NCI-H2107 treated with DMSO at 0.1 percent for 48 hours (cell line): ENCODE data around the gene ARL6IP1.

Experiments used
- DNase-seq: peaks from one replicate; lab custom pipeline; 2025; ENCODE audit not compliant: unreplicated experiment; lab: John Stamatoyannopoulos, UW

The ARL6IP1 gene

GRCh38 chr16:18801145-18801972 is at the start of gene ARL6IP1:
ARL6IP1 (minus strand) TSS chr16:18801549; CDS start chr16:18801466, 83 bp downstream.
- DNase-seq = peak; percentile 96

- DNase-seq = no peak
These were observed 45.1 kb upstream of the ARL6IP1 start for GRCh38 chr16:18846416-18846815.

DNA sequence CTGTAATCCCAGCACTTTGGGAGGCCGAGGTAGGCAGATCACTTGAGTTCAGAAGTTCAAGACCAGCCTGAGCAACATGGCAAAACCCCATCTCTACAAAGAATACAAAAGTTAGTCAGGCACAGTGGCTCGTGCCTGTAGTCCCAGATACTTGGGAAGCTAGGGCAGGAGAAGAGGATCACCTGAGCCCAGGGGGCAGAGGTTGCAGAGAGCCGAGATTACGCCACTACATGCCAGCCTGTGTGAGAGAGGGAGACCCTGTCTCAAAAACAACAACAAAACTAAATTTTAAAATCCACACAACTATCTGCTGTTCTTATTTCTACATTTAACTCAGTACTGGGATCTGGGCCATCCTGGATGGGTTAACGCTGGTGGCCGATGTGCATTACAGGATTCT is 41.2 kb upstream of the ARL6IP1 start:
- DNase-seq = no peak

DNA sequence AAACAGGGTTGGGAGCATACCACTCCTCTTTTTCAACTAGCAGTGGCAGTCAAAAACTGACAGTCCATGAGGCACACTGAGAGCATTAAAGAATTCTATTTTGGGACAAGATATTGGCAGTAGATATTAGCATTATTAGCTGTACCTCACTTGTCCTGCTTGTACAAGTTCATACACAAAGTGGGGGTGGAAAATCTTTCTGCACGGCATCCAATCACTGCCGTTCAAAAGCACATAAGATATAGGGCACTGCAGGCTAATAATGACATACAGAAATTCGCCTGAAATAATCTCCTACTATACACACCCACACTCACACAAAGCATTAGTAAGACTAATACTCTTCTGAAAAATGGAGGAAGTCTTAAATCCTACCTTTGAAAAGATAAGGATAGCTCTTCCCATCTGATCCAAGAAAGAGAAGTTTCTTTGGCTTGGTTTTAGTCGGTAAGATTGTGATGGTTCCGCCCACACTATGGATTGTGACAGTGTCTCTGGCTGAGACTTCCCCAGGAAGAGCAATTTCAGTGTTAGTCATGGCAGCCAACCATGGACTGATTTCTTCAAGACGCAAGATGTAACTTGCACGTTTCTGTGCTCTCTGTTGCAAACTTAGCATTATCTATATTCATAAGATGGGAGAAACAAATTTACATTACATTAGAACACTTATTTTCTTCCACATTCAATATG is 40.6 kb upstream of the ARL6IP1 start:
- no peak for DNase-seq

- DNase-seq = no peak
These were observed 38.2 kb upstream of the ARL6IP1 start for GRCh38 chr16:18839555-18839954.

- no peak for DNase-seq
These were observed 35.4 kb upstream of the ARL6IP1 start for GRCh38 chr16:18836702-18837101.

DNA sequence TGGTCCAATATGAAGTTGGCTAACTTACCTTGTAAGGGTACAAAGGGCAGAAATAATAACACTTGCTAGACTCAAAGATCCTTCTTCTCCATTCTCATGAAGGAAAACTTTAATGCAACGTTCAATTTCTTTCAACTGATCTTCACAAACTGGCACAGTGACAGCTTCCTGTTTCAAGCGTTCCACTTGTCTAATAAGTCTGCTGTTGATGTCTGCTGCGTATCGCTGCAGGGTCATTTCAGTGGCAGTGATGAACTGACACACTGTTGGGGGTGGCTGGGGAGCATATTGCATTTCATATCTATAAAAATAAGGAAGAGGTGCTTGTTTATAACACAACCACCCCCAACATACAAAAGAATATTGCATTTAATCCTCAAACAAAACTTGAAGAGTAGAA is 33.5 kb upstream of the ARL6IP1 start:
- DNase-seq = no peak

DNA sequence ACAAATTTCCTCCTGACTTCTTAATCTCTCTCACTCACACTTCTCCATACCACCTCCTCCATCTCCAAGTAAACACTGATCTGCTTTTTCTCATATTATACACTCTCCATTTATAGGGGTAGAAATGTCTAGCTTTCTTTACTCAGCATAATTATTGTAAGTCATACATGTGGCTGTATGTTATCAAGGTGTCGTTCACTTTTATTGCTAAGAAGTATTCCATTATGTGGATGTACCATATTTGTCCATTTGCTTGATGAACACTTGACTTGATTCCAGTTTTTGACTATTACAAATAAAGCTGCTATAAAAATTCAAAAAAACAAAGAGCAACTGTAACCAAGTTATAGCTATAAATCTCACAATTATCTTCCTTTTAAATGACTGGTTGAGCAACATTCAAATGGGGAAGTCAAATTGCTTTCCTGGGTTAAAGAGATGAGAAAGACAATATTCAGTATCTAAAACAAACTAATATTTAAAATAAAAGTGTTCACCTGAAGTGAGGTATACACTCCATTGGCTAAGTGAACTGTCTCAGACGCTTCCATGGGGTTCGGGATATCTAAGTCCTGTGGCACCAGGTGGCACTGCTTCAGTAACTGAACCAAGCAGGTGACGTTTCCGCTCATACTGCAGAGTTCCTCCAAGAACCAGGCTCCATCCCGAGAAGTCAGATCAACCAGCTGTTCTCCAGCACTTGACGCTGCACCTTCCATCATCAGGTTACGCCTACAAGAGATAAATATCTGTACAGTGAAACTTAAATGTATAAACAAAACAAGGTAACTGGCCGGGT is 32.6 kb upstream of the ARL6IP1 start:
- no peak for DNase-seq

- no peak for DNase-seq
These were observed 31.3 kb upstream of the ARL6IP1 start for GRCh38 chr16:18832613-18833012.

DNA sequence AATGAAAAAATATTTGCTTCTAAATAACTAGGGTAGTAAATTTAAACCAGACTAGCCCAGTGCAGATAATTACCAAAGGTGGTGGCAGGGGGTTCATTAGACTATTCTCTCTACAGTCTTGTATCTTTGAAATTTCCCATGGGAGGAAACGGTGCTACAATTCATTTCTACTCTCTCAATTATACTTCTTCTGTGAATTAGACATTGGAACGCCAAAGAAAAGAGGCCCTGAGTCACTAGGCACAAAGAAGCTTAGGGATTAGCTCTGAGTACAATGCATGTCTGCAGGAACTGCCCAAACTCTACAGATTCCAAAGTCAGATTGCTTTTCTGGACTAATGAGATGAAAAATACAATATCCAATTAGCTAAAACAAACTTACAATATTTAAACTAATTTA is 30.7 kb upstream of the ARL6IP1 start:
- DNase-seq = no peak

DNA sequence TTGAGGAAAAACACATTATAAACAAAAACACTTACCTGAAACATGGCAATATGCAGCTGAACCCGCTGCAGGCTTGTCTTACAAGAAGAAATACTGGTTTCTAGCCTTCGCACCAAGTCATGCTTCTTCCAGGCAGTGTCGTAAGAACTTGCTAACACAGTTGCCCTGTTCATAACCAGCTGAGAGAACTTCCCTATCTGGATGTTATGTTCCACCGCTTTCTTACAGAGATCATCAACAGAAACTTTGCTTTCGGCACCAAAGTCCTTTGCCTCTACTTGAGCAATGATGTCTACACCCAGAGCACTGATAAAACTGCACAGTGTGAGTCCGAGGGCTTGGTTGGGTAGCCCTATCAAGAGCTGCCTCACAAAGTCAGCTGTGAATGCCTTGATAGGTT is 27.9 kb upstream of the ARL6IP1 start:
- DNase-seq = no peak

- DNase-seq = no peak
These were observed 26.5 kb upstream of the ARL6IP1 start for GRCh38 chr16:18827890-18828289.

DNA sequence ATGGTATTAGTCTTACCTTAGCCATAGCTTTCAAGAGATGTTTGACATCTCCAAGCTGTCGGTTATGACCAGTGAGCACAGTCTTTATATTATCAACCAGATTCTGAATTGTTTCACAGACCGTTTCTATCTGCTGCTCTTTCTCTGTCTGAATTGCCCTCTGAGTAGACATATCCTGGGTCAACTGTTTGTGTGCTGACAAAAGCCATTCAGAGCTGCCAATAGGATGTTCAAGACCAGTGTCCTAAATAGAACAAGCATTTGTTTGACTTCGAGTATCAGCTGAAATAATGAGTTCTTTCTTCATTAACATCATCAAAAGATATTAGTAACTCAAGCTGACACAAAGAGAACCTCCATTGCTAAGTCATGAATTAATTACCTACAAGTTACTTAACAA is 14.9 kb upstream of the ARL6IP1 start:
- DNase-seq = no peak

- DNase-seq = no peak
These were observed 10.6 kb upstream of the ARL6IP1 start for GRCh38 chr16:18811925-18812324.

- no peak for DNase-seq
These were observed 7.8 kb upstream of the ARL6IP1 start for GRCh38 chr16:18809165-18809564.

GRCh38 chr16:18805257-18805773 is 4.0 kb upstream of the ARL6IP1 start:
- DNase-seq = no peak

DNA sequence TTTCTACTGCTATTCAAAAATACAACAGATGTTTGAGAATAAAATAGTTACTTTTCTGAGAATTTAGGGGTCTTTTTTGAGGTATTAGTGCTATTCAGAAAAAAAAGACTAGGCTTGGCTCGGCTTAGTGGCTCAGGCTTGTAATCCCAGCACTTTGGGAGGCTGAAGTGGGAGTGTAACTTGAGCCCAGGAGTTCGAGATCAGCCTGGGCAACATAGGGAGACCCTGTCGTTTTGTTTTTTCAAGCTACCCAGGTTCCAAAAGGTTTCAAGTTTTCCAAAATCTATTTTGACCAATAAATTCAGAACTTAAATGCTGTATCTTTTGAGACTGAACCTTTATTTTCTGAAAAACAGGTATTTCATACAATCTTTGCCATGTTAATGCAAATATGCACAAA is 3.2 kb upstream of the ARL6IP1 start:
- no peak for DNase-seq

DNA sequence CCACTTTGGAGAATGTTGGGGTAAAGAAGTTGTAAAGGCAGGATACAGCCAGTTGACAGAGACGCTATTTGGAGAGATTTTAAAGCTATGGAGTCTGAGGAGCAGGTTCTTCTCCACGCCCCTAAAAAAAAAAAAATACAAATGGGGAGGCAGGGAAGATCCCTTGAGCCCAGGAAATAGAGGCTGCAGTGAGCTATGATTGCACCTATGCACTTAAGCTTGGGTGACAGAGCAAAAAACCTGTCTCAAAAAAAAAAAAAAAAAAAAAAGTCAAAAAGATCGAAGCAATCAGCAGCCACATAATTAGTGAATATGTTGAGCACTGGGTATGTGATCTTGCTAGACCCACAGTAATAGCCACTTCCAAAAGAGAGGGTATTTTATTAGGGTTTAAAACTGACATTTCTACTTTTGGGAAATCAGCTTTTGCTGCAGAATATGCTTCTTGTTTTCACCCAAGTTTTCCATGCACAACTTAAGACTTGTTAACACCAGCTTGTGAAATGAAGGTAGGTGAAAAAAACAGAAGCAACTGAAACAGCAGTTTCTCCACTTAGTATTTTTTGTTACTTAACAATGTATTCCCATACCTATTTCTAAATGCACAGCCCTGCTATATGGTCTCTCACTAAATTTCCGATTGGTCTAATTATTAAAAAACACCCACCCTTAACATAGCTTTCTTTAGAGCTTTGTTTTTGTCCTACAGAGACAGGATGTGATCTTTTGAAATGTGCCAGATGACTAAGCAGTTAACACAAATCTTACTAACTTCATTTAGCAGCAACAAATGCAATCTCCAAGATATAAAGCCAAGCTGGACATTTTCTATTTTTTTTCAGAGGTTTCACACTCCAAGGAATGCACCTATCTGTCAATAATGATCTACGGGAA is 2.5 kb upstream of the ARL6IP1 start:
- DNase-seq = no peak

DNA sequence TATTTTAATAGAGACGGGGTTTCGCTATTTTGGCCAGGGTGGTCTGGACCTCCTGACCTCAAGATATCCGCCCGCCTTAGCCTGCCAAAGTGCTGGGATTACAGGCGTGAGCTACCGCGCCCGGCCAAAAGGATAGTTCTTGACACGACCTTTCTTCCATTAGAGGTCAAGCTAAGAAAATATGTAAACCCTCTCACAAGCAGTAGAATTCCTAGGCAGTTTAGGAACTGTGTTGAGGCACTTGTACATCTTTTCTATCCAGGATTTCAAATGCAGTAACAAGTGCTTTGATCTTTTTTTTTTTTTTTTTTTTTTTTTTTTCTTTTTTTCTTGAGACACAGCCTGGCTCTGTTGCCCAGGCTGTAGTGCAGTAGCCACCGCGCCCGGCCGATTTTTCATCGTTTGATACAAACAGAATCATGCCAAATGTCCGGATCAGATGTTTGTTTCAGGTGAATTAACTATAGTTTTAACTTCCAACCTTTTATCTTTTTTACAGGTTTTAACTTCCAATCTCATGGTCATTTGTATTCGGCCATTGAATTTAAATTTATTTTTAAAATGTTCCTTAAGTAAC is 1.5 kb upstream of the ARL6IP1 start:
- no peak for DNase-seq

DNA sequence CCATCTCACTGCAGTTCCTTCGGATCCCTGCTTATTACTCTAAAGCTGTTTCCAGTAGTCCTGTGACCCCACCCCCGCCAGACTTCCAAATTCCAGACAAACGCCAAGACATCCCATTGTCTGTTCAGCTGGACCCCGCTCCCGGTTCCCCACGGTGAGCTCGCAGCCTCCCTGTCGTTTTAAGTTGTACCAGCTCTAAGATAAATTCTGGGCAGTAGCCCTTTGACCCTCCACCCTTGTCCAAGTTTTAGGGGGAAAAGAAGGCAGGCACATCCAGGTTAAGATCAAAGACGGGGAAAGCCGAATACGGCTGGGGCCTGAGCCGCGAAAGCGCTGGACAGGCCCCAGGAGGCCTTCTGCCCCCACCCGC is 589 bp downstream of the ARL6IP1 start:
- DNase-seq = no peak
